Spleen (tissue), 11 donors: Measurements from ENCODE around the gene VCL. TPM values are rescaled to one million over a fixed set of nuclear protein-coding genes. Genes with fewer than 3 reads are reported as not detected.

Experiments used
- DNase-seq: peaks from one replicate; pipeline ENCODE4 v3.0.0-alpha.2; 2020
- H3K27ac ChIP-seq, 8 donors: fragments of 200-600 bp; sonication (generic) in 7 of 8; 1 replicate in 4 of 8; 2 replicates in 4 of 8; pipeline versions ENCODE4 v1.5.0 to v1.8.0; 2016 to 2021; ENCODE audit warnings: inconsistent platforms in 4 of 8, mild to moderate bottlenecking in 4 of 8, moderate library complexity in 1 of 8
- H3K27me3 ChIP-seq, 7 donors: fragments of 200-600 bp; sonication (generic) in 6 of 7; replicated peaks in 1 of 7; 1 replicate in 4 of 7; 2 replicates in 3 of 7; pipeline versions ENCODE4 v1.5.0 to v1.8.0; 2016 to 2021; ENCODE audit warnings: inconsistent platforms in 3 of 7, mild to moderate bottlenecking in 1 of 7
- H3K36me3 ChIP-seq, 6 donors: fragments of 200-600 bp; sonication (generic) in 5 of 6; 1 replicate in 4 of 6; 2 replicates in 2 of 6; pipeline versions ENCODE4 v1.5.0 to v1.8.0; 2016 to 2021; ENCODE audit warnings: inconsistent platforms in 2 of 6
- H3K4me1 ChIP-seq, 6 donors: fragments of 200-600 bp; sonication (generic) in 5 of 6; 1 replicate in 3 of 6; 2 replicates in 3 of 6; pipeline versions ENCODE4 v1.5.0 to v1.8.0; 2016 to 2021; ENCODE audit warnings: inconsistent platforms in 3 of 6
- H3K4me3 ChIP-seq, 8 donors: fragments of 200-600 bp; sonication (generic) in 7 of 8; 1 replicate in 4 of 8; 2 replicates in 4 of 8; pipeline versions ENCODE4 v1.5.0 to v1.8.0; 2016 to 2021; ENCODE audit warnings: inconsistent platforms in 4 of 8, mild to moderate bottlenecking in 4 of 8, moderate library complexity in 2 of 8
- H3K9me3 ChIP-seq, 8 donors: fragments of 200-600 bp; sonication (generic) in 7 of 8; 1 replicate in 4 of 8; 2 replicates in 4 of 8; pipeline versions ENCODE4 v1.5.0 to v1.8.0; 2016 to 2021; ENCODE audit warnings: inconsistent platforms in 4 of 8
- CTCF ChIP-seq, 11 experiments: fragments of 200-600 bp in 7 of 11; fragments of 450-650 bp in 4 of 11; sonication (generic) in 4 of 11; IDR thresholded peaks in 8 of 11; conservative IDR thresholded peaks in 3 of 11; 1 replicate in 7 of 11; 2 replicates in 4 of 11; pipeline versions ENCODE4 v1.4.0 to v1.8.0; 2016 to 2021; ENCODE audit warnings: antibody characterized with exemption in 11 of 11, inconsistent platforms in 4 of 11, mild to moderate bottlenecking in 1 of 11
- POLR2A ChIP-seq, 3 donors: fragments of 450-650 bp; IDR thresholded peaks; one replicate each; pipeline ENCODE4 v1.5.1; 2017; ENCODE audit warnings: antibody characterized with exemption in 3 of 3, mild to moderate bottlenecking in 1 of 3
- POLR2AphosphoS5 ChIP-seq, 3 donors: sonication (generic); formaldehyde crosslinking; IDR thresholded peaks; one replicate each; pipeline ENCODE4 v1.5.1; 2017; ENCODE audit warnings: antibody characterized with exemption in 3 of 3
- WGBS, 5 donors: extraction: QIAGEN DNeasy Blood & Tissue Kit in 3 of 5; methylation state at CpG; one replicate each; pipeline versions ENCODE4 v1.1.5 to v1.1.7; 2013 to 2018; 5-methylcytosine and 5-hydroxymethylcytosine counted together
- intact Hi-C: fragments of 100-400 bp; cut with DNase I; formaldehyde crosslinking; loops from one replicate; pipeline ENCODE4 v1.15.0; 2023; ENCODE audit warnings: low total_unique reads
- polyA plus RNA-seq, 3 donors: library from polyadenylated mRNA; stranded (reverse); fragments of 200-250 nt; gene quantifications; one replicate each; pipeline ENCODE4 v1.2.1, GENCODE V29; 2013
- total RNA-seq, 7 donors: library from RNA; depleted of rRNA in 3 of 7; stranded (reverse); fragments of >200 nt in 3 of 7; fragmentation: NEBNext Ultra II Directional in 4 of 7; extraction: Animal tissue kit (Norgen Biotek cat#: 25700) in 4 of 7; gene quantifications; one replicate each; pipeline versions ENCODE4 v1.1.0 to v1.2.1, GENCODE V29; 2016 to 2021
- donor health status: healthy with polysubstance abuse.
- donor health status: DM: no; HTN: no; CAD: no; lungs with moderate emphysema.
- donor health status: DM: no; HTN: no; CAD: no.
- donor health status: Bipolar disorder and iron deficiency.
- donor health status: healthy.
- donor health status: DM: no; HTN: no; CAD: no.
- donor health status: DM: yes; HTN: yes; CAD: no.

Gene VCL
- total and polyA plus RNA-seq, 10 donors: 8.8 to 214 (median 77.6) TPM

- no peak for DNase-seq
- H3K4me1 ChIP-seq: peaks cover 14 to 78% (median 31%) of the 10 kb centered on the region in 6 donors
- intact Hi-C loops: no loop called here
- no peak for TF ChIP-seq POLR2AphosphoS5 (IDR thresholded peaks at IDR 0.05)
- no peak for TF ChIP-seq CTCF (IDR thresholded peaks at IDR 0.05 in 8 of 11, conservative IDR thresholded peaks at IDR 0.05 in 3 of 11)
- TF ChIP-seq POLR2A (IDR thresholded peaks at IDR 0.05): no peak
- H3K4me3 ChIP-seq: no peak overlapping the region
- H3K27me3 ChIP-seq: no peaks in the 10 kb centered on the region
- H3K27ac ChIP-seq: peak overlapping the region in 4 of 8 donors; percentile 12 to 46 (median 18)
- H3K36me3 ChIP-seq: peaks cover 0 to 54% (median 18%) of the 10 kb centered on the region in 6 donors
- no peaks in the 10 kb centered on the region for H3K9me3 ChIP-seq
- 62 to 76% (median 71%) methylated on average over 4 of the region's 4 CpGs for WGBS, 5 donors
Measured at GRCh38 chr10:74079028-74079935, 81.4 kb downstream of the VCL start.

GRCh38 chr10:74079936-74080590 is 82.1 kb downstream of the VCL start:
- 42 to 55% (median 52%) methylated on average over 2 of the region's 2 CpGs for WGBS, 5 donors
- Histone ChIP-seq H3K27ac (peak overlapping the region in 4 of 8 donors; percentile 0 to 46 (median 15)), H3K36me3 (peaks cover 0 to 54% (median 20%) of the 10 kb centered on the region in 6 donors), H3K9me3 (no peaks in the 10 kb centered on the region), H3K27me3 (no peaks in the 10 kb centered on the region), H3K4me1 (peaks cover 14 to 78% (median 31%) of the 10 kb centered on the region in 6 donors), H3K4me3 (no peak overlapping the region)
- intact Hi-C loops: loop anchor here (5.0 kb wide), 1 partner anchor 193 kb away; no protein-coding TSS in a partner anchor
- no peak for DNase-seq
- TF ChIP-seq POLR2A (IDR thresholded peaks at IDR 0.05): no peak
- no peak for TF ChIP-seq POLR2AphosphoS5 (IDR thresholded peaks at IDR 0.05)
- TF ChIP-seq CTCF (IDR thresholded peaks at IDR 0.05 in 8 of 11, conservative IDR thresholded peaks at IDR 0.05 in 3 of 11): no peak

- Histone ChIP-seq H3K27ac (no peak overlapping the region), H3K4me3 (no peak overlapping the region), H3K4me1 (peaks cover 14 to 66% (median 33%) of the 10 kb centered on the region in 6 donors), H3K36me3 (peaks cover 0 to 54% (median 17%) of the 10 kb centered on the region in 6 donors), H3K27me3 (no peaks in the 10 kb centered on the region), H3K9me3 (no peaks in the 10 kb centered on the region)
- DNase-seq: no peak
- TF ChIP-seq CTCF (IDR thresholded peaks at IDR 0.05 in 8 of 11, conservative IDR thresholded peaks at IDR 0.05 in 3 of 11) (peak; percentile 16 to 75 (median 66)), POLR2A (IDR thresholded peaks at IDR 0.05) (no peak)
- intact Hi-C loops: loop anchor here (5.0 kb wide), 1 partner anchor 194 kb away; no protein-coding TSS in a partner anchor
- WGBS, 5 donors: 50 to 62% (median 57%) methylated on average over 4 of the region's 4 CpGs
Measured at GRCh38 chr10:74081192-74081803, 83.4 kb downstream of the VCL start.
